GM12865 (cell line): ENCODE data around the gene RASEF.

ENCODE experiments used
- DNase-seq: peaks from one replicate; pipeline ENCODE4 v3.0.0; 2010; ENCODE audit warnings: low read depth
- H3K4me3 ChIP-seq: 2 replicates; pipeline ENCODE4 v1.5.1; 2011; ENCODE audit warnings: mild to moderate bottlenecking, low read depth, low read length, control low read depth
- CTCF ChIP-seq: IDR thresholded peaks from 2 replicates; pipeline ENCODE4 v1.5.1; 2011; ENCODE audit warnings: low read length, control low read depth, low read depth, inconsistent platforms; ENCODE audit not compliant: insufficient read depth; ENCODE audit errors: missing control alignments

RASEF gene

DNA sequence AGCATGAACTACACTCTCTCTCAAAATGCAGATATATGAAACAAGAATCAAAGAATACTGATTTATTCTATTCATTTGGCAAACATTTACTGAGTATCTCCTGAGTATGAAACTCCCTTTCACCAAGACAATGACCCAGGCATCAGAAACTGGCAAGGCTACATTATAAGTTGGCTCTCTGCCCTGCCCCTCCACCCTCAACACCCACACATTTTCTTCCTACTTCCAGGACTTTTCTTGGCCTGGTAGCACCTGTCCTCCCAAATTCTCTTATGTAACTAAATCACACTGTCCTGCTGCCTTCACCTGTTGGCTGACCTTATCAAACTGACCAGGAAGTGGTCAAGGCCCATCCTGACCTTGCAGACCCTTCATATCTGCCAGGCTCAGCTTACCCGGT lies 3.5 kb downstream of the RASEF start:
- no peak for TF ChIP-seq CTCF
- no peak overlapping the region for H3K4me3 ChIP-seq
- DNase-seq = no peak

- no peak for DNase-seq
- TF ChIP-seq CTCF = no peak
- no peak overlapping the region for H3K4me3 ChIP-seq
These were observed 6.0 kb downstream of the RASEF start for GRCh38 chr9:83056911-83057310.

- no peak for TF ChIP-seq CTCF
- no peak overlapping the region for H3K4me3 ChIP-seq
- no peak for DNase-seq
These were observed 6.8 kb downstream of the RASEF start for GRCh38 chr9:83056174-83056573.

- DNase-seq = no peak
- H3K4me3 ChIP-seq = no peak overlapping the region
- TF ChIP-seq CTCF = no peak
These were observed 14.8 kb downstream of the RASEF start for GRCh38 chr9:83047839-83048775.

- no peak for DNase-seq
- no peak for TF ChIP-seq CTCF
- H3K4me3 ChIP-seq = no peak overlapping the region
These were observed 19.3 kb downstream of the RASEF start for GRCh38 chr9:83043597-83043996.

- no peak for TF ChIP-seq CTCF
- no peak for DNase-seq
- no peak overlapping the region for H3K4me3 ChIP-seq
These were observed 21.2 kb downstream of the RASEF start for GRCh38 chr9:83041771-83042170.

DNA sequence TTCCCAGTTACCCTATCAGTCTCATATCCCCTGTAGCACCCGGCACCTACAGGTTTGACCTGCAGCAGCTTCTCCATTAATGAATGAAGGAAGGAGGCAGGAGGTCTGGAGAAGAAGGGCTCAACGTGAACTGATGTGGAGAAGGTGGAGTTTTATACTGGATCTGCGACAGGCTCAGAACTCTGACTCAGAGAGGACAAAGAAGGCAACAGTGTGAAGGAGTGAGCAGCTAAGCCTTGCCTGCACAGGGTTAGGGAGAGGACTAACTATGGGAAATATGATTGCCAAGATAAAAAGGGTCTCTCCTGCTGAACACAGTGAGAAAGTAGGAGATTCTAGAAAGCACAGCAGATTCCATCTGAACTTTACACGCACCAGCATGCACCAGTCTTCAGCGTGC lies 23.6 kb downstream of the RASEF start:
- H3K4me3 ChIP-seq = no peak overlapping the region
- TF ChIP-seq CTCF = no peak
- no peak for DNase-seq
